Adrenal gland (tissue), 5 donors: ENCODE data around the gene SRMS.

ENCODE experiments used
- POLR2A ChIP-seq, 2 donors: fragments of 450-650 bp; IDR thresholded peaks; one replicate each; pipeline ENCODE4 v1.6.1; 2017; ENCODE audit warnings: antibody characterized with exemption in 2 of 2, mild to moderate bottlenecking in 2 of 2, moderate library complexity in 1 of 2
- TF ChIP-seq, protein P1 (sequence below), 6 experiments: fragments of 450-650 bp in 4 of 6; fragments of 200-600 bp in 2 of 6; sonication (generic) in 1 of 6; IDR thresholded peaks; 1 replicate in 5 of 6; 2 replicates in 1 of 6; pipeline versions ENCODE4 v1.5.1 to v1.8.0; 2016 to 2021; ENCODE audit warnings: antibody characterized with exemption in 6 of 6, mild to moderate bottlenecking in 2 of 6, moderate library complexity in 1 of 6
- donor health status: DM: no; HTN: no; CAD: no.

DNA sequence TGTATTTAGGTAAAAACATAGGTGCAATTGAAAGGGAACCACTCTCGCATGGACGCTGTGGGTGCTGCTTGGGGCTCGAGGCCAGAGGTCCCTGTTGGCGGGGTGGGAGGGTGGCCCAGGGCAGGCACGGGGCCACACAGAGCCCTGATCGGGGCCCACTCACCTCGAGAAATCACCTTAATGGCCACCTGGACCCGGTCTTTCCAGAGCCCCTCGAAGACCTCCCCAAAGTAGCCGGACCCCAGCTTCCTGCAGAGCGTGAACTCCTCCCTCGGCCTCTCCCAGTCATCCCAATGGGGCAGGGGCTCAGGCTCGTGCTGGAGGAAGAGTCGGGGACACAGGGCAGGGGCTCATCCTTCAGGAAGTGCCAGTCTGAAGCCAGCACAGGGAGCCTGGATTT lies 14.2 kb downstream of the SRMS start:
- TF ChIP-seq POLR2A (IDR thresholded peaks at IDR 0.05), result no peak
- TF ChIP-seq, protein P1, sequence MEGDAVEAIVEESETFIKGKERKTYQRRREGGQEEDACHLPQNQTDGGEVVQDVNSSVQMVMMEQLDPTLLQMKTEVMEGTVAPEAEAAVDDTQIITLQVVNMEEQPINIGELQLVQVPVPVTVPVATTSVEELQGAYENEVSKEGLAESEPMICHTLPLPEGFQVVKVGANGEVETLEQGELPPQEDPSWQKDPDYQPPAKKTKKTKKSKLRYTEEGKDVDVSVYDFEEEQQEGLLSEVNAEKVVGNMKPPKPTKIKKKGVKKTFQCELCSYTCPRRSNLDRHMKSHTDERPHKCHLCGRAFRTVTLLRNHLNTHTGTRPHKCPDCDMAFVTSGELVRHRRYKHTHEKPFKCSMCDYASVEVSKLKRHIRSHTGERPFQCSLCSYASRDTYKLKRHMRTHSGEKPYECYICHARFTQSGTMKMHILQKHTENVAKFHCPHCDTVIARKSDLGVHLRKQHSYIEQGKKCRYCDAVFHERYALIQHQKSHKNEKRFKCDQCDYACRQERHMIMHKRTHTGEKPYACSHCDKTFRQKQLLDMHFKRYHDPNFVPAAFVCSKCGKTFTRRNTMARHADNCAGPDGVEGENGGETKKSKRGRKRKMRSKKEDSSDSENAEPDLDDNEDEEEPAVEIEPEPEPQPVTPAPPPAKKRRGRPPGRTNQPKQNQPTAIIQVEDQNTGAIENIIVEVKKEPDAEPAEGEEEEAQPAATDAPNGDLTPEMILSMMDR (IDR thresholded peaks at IDR 0.05), result no peak
